Muscle layer of duodenum (tissue), 2 donors: ENCODE measurements around the gene MATN1.

Experiments
- H3K27ac ChIP-seq: one replicate; pipeline ENCODE4 v1.7.0; 2013; ENCODE audit warnings: mild to moderate bottlenecking, low read length
- H3K27me3 ChIP-seq: one replicate; pipeline ENCODE4 v1.7.0; 2013; ENCODE audit warnings: low read depth, mild to moderate bottlenecking, control low read depth, low read length
- H3K36me3 ChIP-seq, 2 donors: one replicate each; pipeline ENCODE4 v1.7.0; 2013; ENCODE audit warnings: low read length in 2 of 2, control low read depth in 1 of 2, mild to moderate bottlenecking in 1 of 2; ENCODE audit not compliant: insufficient read depth in 2 of 2, control insufficient read depth in 1 of 2
- H3K4me1 ChIP-seq, 2 donors: one replicate each; pipeline ENCODE4 v1.7.0; 2013; ENCODE audit warnings: low read length in 2 of 2, mild to moderate bottlenecking in 2 of 2, control low read depth in 1 of 2, moderate library complexity in 1 of 2; ENCODE audit not compliant: insufficient read depth in 2 of 2, control insufficient read depth in 1 of 2
- H3K4me3 ChIP-seq, 2 donors: one replicate each; pipeline ENCODE4 v1.7.0; 2013; ENCODE audit warnings: low read length in 2 of 2, low read depth in 1 of 2, mild to moderate bottlenecking in 1 of 2
- H3K9me3 ChIP-seq, 2 donors: one replicate each; pipeline ENCODE4 v1.7.0; 2013; ENCODE audit warnings: low read length in 2 of 2, control low read depth in 1 of 2, mild to moderate bottlenecking in 1 of 2; ENCODE audit not compliant: control insufficient read depth in 1 of 2
- donor health status: healthy.

The MATN1 gene

DNA sequence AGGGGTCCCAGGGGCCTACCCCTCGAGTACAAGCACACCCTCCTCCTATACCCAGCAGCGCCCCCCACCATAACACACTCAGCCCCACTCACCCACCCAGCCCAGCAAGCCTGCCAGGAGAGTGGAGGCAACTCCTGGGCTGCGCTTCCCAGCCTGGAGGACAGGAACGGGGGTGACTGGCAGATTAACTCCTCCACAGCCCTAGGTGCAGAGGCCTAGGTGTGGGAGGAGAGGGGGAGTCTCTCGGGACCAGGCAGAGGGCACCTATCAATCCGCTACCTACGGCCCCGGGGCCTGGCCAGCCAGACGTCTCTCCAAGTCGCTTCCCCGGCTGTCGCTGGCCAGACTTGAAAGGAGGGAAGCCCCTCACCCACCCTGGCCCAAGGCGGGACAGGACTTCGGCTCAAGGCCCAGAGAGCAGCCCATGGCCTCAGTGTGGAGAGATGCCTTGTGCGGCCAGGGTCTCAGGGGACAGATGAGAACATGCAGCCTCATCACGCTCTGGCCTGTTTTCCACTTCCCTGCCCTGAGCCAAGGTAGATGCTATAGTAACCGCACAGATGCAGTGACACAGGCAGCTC is 24.9 kb downstream of the MATN1 start:
- Histone ChIP-seq H3K9me3 (no peaks in the 10 kb centered on the region), H3K4me3 (no peak overlapping the region), H3K4me1 (peaks cover 6 to 8% of the 10 kb centered on the region in 2 donors), H3K27ac (no peak overlapping the region), H3K36me3 (no peaks in the 10 kb centered on the region), H3K27me3 (no peaks in the 10 kb centered on the region)

DNA sequence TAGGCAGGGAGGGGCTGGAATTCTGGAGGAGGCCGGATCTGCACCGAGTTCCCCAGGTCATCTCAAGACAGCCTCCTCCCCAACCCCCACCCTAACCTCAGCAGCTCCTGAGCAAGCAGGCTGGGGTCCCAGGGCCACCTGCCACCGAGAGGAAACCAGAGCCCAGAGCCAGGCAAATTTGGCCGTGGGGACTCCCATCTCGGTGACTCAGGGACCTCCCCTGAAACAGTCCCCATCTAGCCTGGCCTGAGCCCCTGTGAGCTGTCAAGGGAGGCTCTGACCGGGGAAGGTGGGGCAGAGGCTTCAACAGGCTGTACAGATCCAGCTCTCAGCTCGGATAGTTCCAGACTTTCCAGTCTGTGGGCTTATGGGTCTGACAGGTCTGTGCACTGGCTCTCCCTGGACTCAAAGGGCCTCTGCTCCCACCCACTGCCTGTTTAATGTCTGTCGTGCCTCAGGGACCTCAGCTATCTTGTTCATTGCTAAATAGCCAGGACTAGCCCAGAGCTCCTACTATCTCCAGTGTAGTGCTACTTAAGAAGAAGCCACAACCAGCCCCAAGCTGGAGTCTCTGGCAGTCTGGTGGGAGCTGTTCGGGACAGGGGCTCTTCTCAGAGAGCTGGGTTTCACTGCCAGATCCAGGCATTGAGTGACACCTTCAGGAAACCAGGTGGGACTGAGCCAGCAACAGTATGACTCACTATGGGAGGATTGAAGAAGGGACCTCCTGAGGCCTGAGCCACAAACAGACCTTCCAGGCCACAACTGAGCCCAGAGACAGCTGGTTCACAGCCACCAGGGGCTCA is 25.6 kb downstream of the MATN1 start:
- no peaks in the 10 kb centered on the region for H3K36me3 ChIP-seq
- peaks cover 6 to 8% of the 10 kb centered on the region in 2 donors for H3K4me1 ChIP-seq
- H3K9me3 ChIP-seq = no peaks in the 10 kb centered on the region
- no peaks in the 10 kb centered on the region for H3K27me3 ChIP-seq
- no peak overlapping the region for H3K27ac ChIP-seq
- H3K4me3 ChIP-seq = no peak overlapping the region

DNA sequence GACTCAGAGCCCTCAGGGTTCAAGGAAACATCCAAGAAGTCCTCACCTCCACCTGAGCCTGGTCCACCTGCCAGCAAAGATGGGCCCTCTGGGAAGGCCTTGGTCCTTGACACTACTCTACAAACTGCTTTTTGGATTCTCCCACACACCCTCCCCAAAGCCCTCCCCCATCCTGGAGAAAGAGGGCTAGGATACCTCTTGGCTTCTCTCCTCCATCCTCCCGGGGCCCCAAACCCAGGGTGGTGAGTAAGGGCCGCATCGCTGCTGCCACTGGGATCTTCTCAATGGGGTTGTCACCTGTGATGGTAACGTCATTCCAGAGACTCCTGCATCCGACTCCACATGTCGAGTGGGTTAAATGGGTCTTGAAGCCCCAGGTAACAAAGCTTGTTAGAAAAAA is 26.6 kb downstream of the MATN1 start:
- no peak overlapping the region for H3K27ac ChIP-seq
- H3K36me3 ChIP-seq = no peaks in the 10 kb centered on the region
- H3K4me1 ChIP-seq = peaks cover 6 to 8% of the 10 kb centered on the region in 2 donors
- no peak overlapping the region for H3K4me3 ChIP-seq
- H3K9me3 ChIP-seq = no peaks in the 10 kb centered on the region
- H3K27me3 ChIP-seq = no peaks in the 10 kb centered on the region

DNA sequence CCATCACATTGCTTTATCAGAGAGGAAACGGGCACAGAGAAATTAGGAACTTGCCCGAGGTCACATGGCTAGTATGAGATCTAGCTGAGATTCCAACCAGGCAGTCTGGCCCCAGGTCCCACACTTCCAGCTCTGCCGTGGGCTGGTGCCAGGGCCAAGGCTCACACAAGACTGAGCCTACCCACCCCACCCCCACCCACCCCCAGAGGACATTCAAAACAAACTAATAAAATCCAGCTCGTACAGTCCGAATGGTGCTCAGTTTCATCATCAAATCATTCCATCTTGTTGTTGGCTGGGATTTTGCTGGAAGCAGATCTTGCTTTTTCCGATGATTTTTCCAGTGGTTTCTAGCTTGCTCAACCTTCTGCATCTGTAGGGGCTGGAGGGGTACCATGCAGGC is 27.9 kb downstream of the MATN1 start:
- Histone ChIP-seq H3K4me1 (peaks cover 0 to 6% of the 10 kb centered on the region in 2 donors), H3K36me3 (no peaks in the 10 kb centered on the region), H3K9me3 (no peaks in the 10 kb centered on the region), H3K4me3 (no peak overlapping the region), H3K27ac (no peak overlapping the region), H3K27me3 (no peaks in the 10 kb centered on the region)

DNA sequence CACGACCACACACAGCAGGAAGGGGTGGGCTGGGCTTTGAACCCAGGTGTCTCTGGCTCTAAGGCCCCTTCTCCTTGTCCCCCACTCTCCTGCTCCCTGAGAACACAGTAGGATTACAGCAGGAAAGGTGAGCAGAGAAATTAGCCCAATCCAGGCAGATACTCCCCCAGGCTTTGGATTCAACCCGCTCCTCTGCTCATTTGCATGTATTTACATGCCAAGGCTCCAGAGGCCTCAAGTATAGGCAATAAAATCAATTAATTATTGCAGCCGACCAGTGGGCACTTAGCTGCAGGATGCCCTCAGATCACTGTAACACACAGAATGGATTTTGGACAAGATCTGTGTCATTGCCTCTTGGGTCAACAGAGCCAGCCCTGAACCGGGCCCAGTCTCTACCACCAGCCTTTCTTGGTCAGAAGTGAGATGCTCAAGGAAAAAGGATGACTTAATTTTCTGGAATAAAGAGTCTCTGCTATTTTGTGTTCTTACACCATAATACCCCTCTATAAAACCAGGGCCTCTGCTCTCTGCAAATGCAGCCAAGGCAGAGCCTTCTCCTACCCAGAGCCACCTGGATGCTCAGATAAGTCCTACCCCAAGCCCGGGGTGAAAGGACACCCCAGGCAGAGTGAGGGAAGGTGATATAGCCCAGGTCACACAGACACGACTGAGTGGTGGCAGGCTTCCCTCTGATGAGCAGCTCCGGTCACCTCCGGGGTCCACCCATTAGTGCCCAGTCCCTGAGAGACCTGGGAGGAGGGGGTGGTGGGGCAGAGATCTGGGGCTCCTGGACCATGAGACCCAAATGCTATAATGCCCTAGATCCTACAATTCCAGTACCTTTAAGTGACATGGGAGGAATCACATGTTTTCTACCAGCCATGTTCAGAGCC is 28.9 kb downstream of the MATN1 start:
- Histone ChIP-seq H3K4me1 (peaks cover 0 to 6% of the 10 kb centered on the region in 2 donors), H3K36me3 (no peaks in the 10 kb centered on the region), H3K27ac (no peak overlapping the region), H3K9me3 (no peaks in the 10 kb centered on the region), H3K27me3 (no peaks in the 10 kb centered on the region), H3K4me3 (no peak overlapping the region)

DNA sequence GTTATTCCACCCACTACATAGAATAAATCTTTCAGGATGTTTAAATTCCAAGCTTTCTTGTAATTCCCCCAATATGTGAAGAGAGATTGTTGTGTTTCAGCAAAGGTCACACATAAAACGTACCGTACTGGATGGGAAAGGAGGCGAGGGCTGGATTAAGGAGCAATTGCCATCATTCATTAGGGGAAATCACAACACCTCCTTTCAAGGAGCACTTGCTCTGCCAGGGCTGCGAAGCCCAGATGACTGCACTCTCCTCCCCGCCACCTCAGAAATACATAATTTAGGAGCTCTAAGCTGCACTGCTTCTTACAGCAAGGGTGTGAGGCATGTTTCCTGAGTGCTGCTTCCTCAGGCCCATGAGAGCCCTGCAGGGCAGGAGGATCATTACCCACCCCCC is 29.6 kb downstream of the MATN1 start:
- H3K4me3 ChIP-seq = no peak overlapping the region
- no peak overlapping the region for H3K27ac ChIP-seq

DNA sequence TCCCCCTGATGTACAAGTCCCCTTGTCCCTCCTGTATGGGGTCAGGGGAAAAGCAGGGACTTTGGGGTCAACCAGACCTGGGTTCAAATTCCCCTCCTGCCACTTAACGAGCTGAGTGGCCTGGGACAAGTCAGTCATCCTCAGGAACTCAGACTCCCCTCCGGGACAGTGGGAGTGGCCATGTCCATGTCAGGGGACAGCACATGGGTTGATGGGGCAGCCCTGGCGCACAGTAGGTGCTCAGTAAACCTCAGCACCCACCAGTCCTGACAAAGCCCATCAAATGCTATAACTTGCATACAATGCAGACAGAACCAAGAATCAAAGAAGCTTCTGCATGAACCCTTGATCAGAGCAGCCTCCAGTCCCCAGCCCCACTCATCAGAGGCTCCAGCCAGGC is 30.0 kb downstream of the MATN1 start:
- no peak overlapping the region for H3K4me3 ChIP-seq
- H3K27me3 ChIP-seq = no peaks in the 10 kb centered on the region
- peaks cover 0 to 6% of the 10 kb centered on the region in 2 donors for H3K4me1 ChIP-seq
- no peak overlapping the region for H3K27ac ChIP-seq
- H3K9me3 ChIP-seq = no peaks in the 10 kb centered on the region
- no peaks in the 10 kb centered on the region for H3K36me3 ChIP-seq

More for the DNA sequence above, 29.6 kb downstream of the MATN1 start:
- peaks cover 0 to 6% of the 10 kb centered on the region in 2 donors for H3K4me1 ChIP-seq
- H3K36me3 ChIP-seq = no peaks in the 10 kb centered on the region
- H3K9me3 ChIP-seq = no peaks in the 10 kb centered on the region
- no peaks in the 10 kb centered on the region for H3K27me3 ChIP-seq

DNA sequence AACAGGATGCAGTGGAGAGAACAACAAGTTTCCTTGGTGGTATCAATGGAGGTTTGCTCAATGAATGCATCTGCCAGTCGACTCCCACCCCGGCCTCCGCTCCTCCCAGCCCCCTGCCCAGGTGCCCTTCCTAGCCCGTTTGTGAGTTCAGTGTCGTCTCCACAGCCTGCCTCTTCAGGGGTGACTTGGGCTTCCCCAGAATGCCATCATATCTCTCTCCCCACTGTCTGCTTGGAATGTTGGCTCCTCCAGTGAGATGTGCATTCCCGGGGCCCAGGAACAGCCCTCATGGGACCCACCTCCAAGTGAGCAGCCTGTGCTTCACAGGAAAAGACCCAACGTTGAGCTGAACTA is 30.5 kb downstream of the MATN1 start:
- peaks cover 0 to 2% of the 10 kb centered on the region in 2 donors for H3K4me1 ChIP-seq
- H3K4me3 ChIP-seq = no peak overlapping the region
- no peak overlapping the region for H3K27ac ChIP-seq

DNA sequence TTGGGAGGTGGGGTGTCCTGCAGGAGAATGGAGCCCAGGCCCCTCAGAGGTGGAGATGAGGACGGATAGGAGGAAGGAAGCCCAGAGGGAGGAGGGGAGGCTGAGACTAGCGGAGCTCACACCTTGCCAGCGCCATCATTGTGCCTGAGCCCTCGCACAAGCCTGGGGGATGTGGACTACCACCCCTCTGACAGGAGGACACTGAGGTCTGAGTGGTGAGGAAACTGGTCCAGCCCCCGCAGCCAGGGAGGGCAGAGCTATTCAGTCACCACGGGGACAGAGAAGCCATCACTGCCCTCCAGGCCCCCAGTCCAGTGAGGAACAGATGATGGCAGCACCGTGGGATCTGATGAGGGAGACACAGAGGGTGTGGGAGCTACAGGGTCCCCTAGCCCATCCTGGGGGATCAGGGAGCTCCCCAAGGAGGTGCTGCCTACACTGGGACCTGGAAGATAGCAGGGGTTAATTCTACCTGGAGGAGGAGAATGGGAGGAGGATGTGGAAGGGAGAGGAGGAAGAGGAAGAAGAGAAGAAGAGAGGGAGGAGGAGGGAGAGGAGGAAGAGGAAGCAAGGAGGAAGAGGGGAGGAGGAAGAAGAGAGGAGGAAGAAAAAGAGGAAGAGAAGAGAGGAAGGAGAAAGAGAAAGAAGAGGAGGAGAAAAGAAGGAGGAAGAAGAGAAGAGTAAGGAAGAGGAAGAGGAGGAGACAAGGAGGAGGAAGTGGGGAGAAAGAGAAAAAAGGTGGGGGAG is 31.0 kb downstream of the MATN1 start:
- no peak overlapping the region for H3K4me3 ChIP-seq
- no peaks in the 10 kb centered on the region for H3K9me3 ChIP-seq
- no peaks in the 10 kb centered on the region for H3K4me1 ChIP-seq
- no peaks in the 10 kb centered on the region for H3K36me3 ChIP-seq
- H3K27me3 ChIP-seq = no peaks in the 10 kb centered on the region
- no peak overlapping the region for H3K27ac ChIP-seq

More for the DNA sequence above, 30.5 kb downstream of the MATN1 start:
- no peaks in the 10 kb centered on the region for H3K9me3 ChIP-seq
- H3K36me3 ChIP-seq = no peaks in the 10 kb centered on the region
- H3K27me3 ChIP-seq = no peaks in the 10 kb centered on the region

DNA sequence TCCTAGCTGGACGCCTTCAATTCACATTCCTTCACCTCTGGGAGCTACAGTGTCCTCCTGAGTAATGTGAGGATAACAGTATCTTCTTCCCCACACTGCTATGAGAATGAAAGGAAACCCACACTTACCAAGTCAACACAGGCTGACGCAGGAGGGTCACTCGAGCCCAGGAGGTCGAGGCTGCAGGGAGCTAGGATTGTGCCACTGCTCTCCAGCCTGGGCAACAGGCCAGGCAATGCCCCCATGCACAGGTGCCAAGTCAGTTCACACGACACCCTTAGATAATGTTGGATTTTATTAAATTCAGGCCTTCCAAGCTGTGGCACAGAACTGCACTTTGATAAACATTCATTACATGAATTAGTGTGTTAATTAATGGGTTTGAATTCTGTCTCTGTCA is 31.9 kb downstream of the MATN1 start:
- Histone ChIP-seq H3K27me3 (no peaks in the 10 kb centered on the region), H3K36me3 (no peaks in the 10 kb centered on the region), H3K4me1 (no peaks in the 10 kb centered on the region), H3K4me3 (no peak overlapping the region), H3K9me3 (no peaks in the 10 kb centered on the region), H3K27ac (no peak overlapping the region)
